ENCODE results near the gene BTBD16.

- TF ChIP-seq CTCF (IDR thresholded peaks at IDR 0.05) (no peak), POLR2A (IDR thresholded peaks at IDR 0.05) (no peak)
Measured at GRCh38 chr10:122352817-122353525, 81.9 kb downstream of the BTBD16 start.

Measured in testis (tissue), 2 donors.